Panc1 (cell line): ENCODE results near the gene FKBP1C.
"Not testable (repeated sequence)": the region's sequence is repeated elsewhere in the genome, so short reads cannot be mapped to it uniquely, and the experiment has no call there.

ENCODE experiments used
- CTCF ChIP-seq: fragments of 450-650 bp; IDR thresholded peaks from 2 replicates; pipeline ENCODE4 v1.5.1; 2017; ENCODE audit warnings: mild to moderate bottlenecking
- POLR2AphosphoS5 ChIP-seq: IDR thresholded peaks from 2 replicates; pipeline ENCODE4 v1.6.1; 2012; ENCODE audit warnings: mild to moderate bottlenecking, low read depth, low read length, moderate library complexity
- SIN3A ChIP-seq: IDR thresholded peaks from 2 replicates; pipeline ENCODE4 v1.6.1; 2012; ENCODE audit warnings: low read depth, mild to moderate bottlenecking, low read length, moderate library complexity, borderline replicate concordance; ENCODE audit not compliant: insufficient read depth

DNA sequence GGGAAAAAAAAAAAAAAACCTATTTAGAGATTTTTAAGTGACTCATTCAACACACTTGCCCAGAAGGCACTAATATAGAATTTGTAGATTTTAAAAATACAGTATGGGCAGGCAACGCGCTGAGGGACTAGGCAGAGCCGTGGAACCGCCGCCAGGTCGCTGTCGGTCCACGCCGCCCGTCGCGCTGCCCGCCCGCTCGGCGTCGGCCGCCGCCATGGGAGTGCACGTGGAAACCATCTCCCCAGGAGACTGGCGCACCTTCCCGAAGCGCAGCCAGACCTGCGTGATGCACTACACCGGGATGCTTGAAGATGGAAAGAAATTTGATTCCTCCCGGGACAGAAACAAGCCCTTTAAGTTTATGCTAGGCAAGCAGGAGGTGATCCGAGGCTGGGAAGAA, at the start of gene FKBP1C:
- not testable (repeated sequence) for TF ChIP-seq CTCF, POLR2AphosphoS5, SIN3A
